SU-DHL-6 (cell line): Measurements from ENCODE around the gene RSPO3.

ENCODE experiments used
- EZH2phosphoT487 ChIP-seq: fragments of 200-600 bp; sonication (generic), shearing (Covaris generic); conservative IDR thresholded peaks from 2 replicates; pipeline ENCODE4 v1.6.1; 2018; ENCODE audit warnings: mild to moderate bottlenecking, antibody characterized with exemption, low read length, moderate library complexity, mixed read lengths
- TF ChIP-seq, protein P1 (sequence below): fragments of 200-600 bp; sonication (generic); IDR thresholded peaks from one replicate; pipeline ENCODE4 v1.5.1; 2017; ENCODE audit warnings: antibody characterized with exemption, mild to moderate bottlenecking, low read length, moderate library complexity; ENCODE audit not compliant: insufficient read depth, poor library complexity, severe bottlenecking

DNA sequence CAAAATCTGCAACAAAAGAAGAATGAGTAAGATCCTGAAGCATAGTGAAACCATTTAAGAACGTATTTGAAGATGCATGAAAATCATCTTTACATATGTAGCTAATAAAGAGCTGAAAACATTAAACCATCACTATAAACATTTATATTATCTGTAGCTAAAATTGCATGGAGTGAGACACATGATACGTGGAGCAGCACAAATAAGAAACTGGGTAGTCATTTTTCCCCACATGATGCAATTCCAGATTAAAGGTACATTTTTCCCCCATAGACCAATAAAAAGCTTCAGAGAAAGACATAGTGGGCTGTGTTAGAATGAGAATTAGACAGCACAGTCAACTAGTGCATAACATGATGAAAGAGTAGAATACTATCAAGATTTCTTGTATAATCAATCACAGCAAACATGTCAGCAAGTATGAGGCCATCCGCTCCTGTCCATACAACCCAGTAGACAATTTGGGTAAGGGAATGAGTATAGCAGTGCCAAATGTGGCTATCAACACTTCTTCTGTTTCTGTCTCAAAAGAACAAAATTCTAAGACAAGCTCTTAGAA is 67.0 kb downstream of the RSPO3 start:
- TF ChIP-seq, protein P1, sequence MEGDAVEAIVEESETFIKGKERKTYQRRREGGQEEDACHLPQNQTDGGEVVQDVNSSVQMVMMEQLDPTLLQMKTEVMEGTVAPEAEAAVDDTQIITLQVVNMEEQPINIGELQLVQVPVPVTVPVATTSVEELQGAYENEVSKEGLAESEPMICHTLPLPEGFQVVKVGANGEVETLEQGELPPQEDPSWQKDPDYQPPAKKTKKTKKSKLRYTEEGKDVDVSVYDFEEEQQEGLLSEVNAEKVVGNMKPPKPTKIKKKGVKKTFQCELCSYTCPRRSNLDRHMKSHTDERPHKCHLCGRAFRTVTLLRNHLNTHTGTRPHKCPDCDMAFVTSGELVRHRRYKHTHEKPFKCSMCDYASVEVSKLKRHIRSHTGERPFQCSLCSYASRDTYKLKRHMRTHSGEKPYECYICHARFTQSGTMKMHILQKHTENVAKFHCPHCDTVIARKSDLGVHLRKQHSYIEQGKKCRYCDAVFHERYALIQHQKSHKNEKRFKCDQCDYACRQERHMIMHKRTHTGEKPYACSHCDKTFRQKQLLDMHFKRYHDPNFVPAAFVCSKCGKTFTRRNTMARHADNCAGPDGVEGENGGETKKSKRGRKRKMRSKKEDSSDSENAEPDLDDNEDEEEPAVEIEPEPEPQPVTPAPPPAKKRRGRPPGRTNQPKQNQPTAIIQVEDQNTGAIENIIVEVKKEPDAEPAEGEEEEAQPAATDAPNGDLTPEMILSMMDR, result no peak
- no peak for TF ChIP-seq EZH2phosphoT487
